Hepatocyte (in vitro differentiated cells): ENCODE data around the gene CABP4. TPM values are rescaled to one million over a fixed set of nuclear protein-coding genes. Genes with fewer than 3 reads are reported as not detected.

Experiments used
- DNase-seq: peaks from one replicate; pipeline ENCODE4 v3.0.0-alpha.2; 2016; ENCODE audit warnings: low spot score
- H2AFZ ChIP-seq: fragments of 200-600 bp; sonication (generic); 2 replicates; pipeline ENCODE4 v1.6.0; 2016; ENCODE audit warnings: antibody characterized with exemption, mild to moderate bottlenecking
- H3K27ac ChIP-seq: fragments of 200-600 bp; sonication (generic); 2 replicates; pipeline ENCODE4 v1.5.1; 2016; ENCODE audit warnings: mild to moderate bottlenecking
- H3K27me3 ChIP-seq: fragments of 200-600 bp; sonication (generic); 2 replicates; pipeline ENCODE4 v1.6.1; 2016
- H3K36me3 ChIP-seq: fragments of 200-600 bp; sonication (generic); replicated peaks from 2 replicates; pipeline ENCODE4 v1.5.1; 2016; ENCODE audit warnings: low read depth; ENCODE audit not compliant: insufficient read depth
- H3K4me1 ChIP-seq: fragments of 200-600 bp; sonication (generic); 2 replicates; pipeline ENCODE4 v1.5.1; 2016; ENCODE audit warnings: mild to moderate bottlenecking, moderate library complexity; ENCODE audit not compliant: insufficient read depth
- H3K4me2 ChIP-seq: fragments of 200-600 bp; sonication (generic); 2 replicates; pipeline ENCODE4 v1.6.0; 2016
- H3K4me3 ChIP-seq: fragments of 200-600 bp; sonication (generic); 2 replicates; pipeline ENCODE4 v1.5.1; 2016; ENCODE audit warnings: mild to moderate bottlenecking
- H3K79me2 ChIP-seq: fragments of 200-600 bp; sonication (generic); 2 replicates; pipeline ENCODE4 v1.6.0; 2017; ENCODE audit warnings: mild to moderate bottlenecking
- H3K9me2 ChIP-seq: fragments of 200-600 bp; sonication (generic); replicated peaks from 2 replicates; pipeline ENCODE4 v1.6.0; 2017; ENCODE audit warnings: mild to moderate bottlenecking; ENCODE audit not compliant: insufficient read depth
- H3K9me3 ChIP-seq: fragments of 200-600 bp; sonication (generic); 2 replicates; pipeline ENCODE4 v1.5.1; 2016; ENCODE audit warnings: low read depth, mild to moderate bottlenecking
- H4K20me1 ChIP-seq: fragments of 200-600 bp; sonication (generic); 2 replicates; pipeline ENCODE4 v1.6.0; 2016; ENCODE audit warnings: mild to moderate bottlenecking; ENCODE audit not compliant: insufficient read depth, poor library complexity, severe bottlenecking
- CTCF ChIP-seq: fragments of 200-600 bp; sonication (generic); IDR thresholded peaks from 2 replicates; pipeline ENCODE4 v1.5.1; 2016; ENCODE audit warnings: antibody characterized with exemption, mild to moderate bottlenecking; ENCODE audit not compliant: poor library complexity
- EZH2 ChIP-seq: fragments of 200-600 bp; sonication (generic); IDR thresholded peaks from 2 replicates; pipeline ENCODE4 v1.6.1; 2016; ENCODE audit warnings: antibody characterized with exemption, mild to moderate bottlenecking, borderline replicate concordance
- EZH2phosphoT487 ChIP-seq: fragments of 200-600 bp; sonication (generic); IDR thresholded peaks from one replicate; pipeline ENCODE4 v1.6.1; 2018; ENCODE audit warnings: antibody characterized with exemption, mild to moderate bottlenecking, low read depth, moderate library complexity; ENCODE audit not compliant: unreplicated experiment, severe bottlenecking
- WGBS: methylation state at CpG from one replicate; pipeline ENCODE4 v1.1.6; 2016; ENCODE audit warnings: low lambda C conversion rate; ENCODE audit errors: missing lambda C conversion rate; 5-methylcytosine and 5-hydroxymethylcytosine counted together
- polyA plus RNA-seq: library from polyadenylated mRNA; unstranded; fragments of >200 nt; fragmentation: Nextera tagmentation; extraction: Ambion mirVana; gene quantifications from 2 replicates; pipeline ENCODE4 v1.2.1, GENCODE V29; 2016
- total RNA-seq: library from RNA; depleted of rRNA; stranded (reverse); fragments of >200 nt; gene quantifications from 2 replicates; pipeline ENCODE4 v1.2.3, GENCODE V29; 2014

The CABP4 gene
- total and polyA plus RNA-seq, 2 experiments from 2014 or later: not detected

GRCh38 chr11:67415501-67416304 lies 39.5 kb upstream of the CABP4 start, which contains the start of gene CARNS1:
Gene CARNS1, plus strand, starts transcription at chr11:67415678. Its CDS starts 522 bp downstream, at chr11:67416200.
- H3K4me1 ChIP-seq: peaks cover 14% of the 10 kb centered on the region
- H3K36me3 ChIP-seq: no peaks in the 10 kb centered on the region
- H3K9me2 ChIP-seq: no peaks in the 10 kb centered on the region
- no peaks in the 10 kb centered on the region for H3K79me2 ChIP-seq
- H3K4me2 ChIP-seq: peak within 1 kb of the TSS; percentile 88
- H3K4me3 ChIP-seq: no peak within 1 kb of the TSS
- 29% methylated on average over 9 of the region's 67 CpGs for WGBS
- no peak within 1 kb of the TSS for H3K27ac ChIP-seq
- H2AFZ ChIP-seq: no peak within 1 kb of the TSS
- TF ChIP-seq EZH2phosphoT487 (no peak), CTCF (no peak), EZH2 (no peak)
- peak; percentile 40 for DNase-seq
- H3K27me3 ChIP-seq: no peaks in the 10 kb centered on the region
- no peaks in the 10 kb centered on the region for H3K9me3 ChIP-seq
- H4K20me1 ChIP-seq: no peaks in the 10 kb centered on the region

- Histone ChIP-seq H3K79me2 (no peaks in the 10 kb centered on the region), H2AFZ (no peak overlapping the region), H4K20me1 (no peaks in the 10 kb centered on the region), H3K27me3 (no peaks in the 10 kb centered on the region), H3K4me3 (no peak overlapping the region), H3K9me3 (no peaks in the 10 kb centered on the region), H3K9me2 (no peaks in the 10 kb centered on the region), H3K4me2 (no peak overlapping the region), H3K4me1 (peaks cover 14% of the 10 kb centered on the region), H3K36me3 (no peaks in the 10 kb centered on the region), H3K27ac (no peak overlapping the region)
- DNase-seq: peak; percentile 49
- TF ChIP-seq EZH2phosphoT487 (no peak), EZH2 (no peak), CTCF (no peak)
- WGBS: 81% methylated on average over 21 of the region's 21 CpGs
Observed at GRCh38 chr11:67416416-67417335, 38.5 kb upstream of the CABP4 start.

- H3K27ac ChIP-seq: no peak overlapping the region
- no peak for DNase-seq
- H2AFZ ChIP-seq: no peak overlapping the region
- no peaks in the 10 kb centered on the region for H3K36me3 ChIP-seq
- H3K9me2 ChIP-seq: no peaks in the 10 kb centered on the region
- TF ChIP-seq EZH2phosphoT487 (no peak), CTCF (no peak), EZH2 (no peak)
- no peak overlapping the region for H3K4me2 ChIP-seq
- H3K4me1 ChIP-seq: peaks cover 14% of the 10 kb centered on the region
- WGBS: 86% methylated on average over 12 of the region's 12 CpGs
- no peak overlapping the region for H3K4me3 ChIP-seq
- no peaks in the 10 kb centered on the region for H4K20me1 ChIP-seq
- H3K27me3 ChIP-seq: no peaks in the 10 kb centered on the region
- H3K79me2 ChIP-seq: no peaks in the 10 kb centered on the region
- no peaks in the 10 kb centered on the region for H3K9me3 ChIP-seq
Observed at GRCh38 chr11:67417425-67417824, 37.7 kb upstream of the CABP4 start.
